ENCODE results near the gene POU2F3.

DNA sequence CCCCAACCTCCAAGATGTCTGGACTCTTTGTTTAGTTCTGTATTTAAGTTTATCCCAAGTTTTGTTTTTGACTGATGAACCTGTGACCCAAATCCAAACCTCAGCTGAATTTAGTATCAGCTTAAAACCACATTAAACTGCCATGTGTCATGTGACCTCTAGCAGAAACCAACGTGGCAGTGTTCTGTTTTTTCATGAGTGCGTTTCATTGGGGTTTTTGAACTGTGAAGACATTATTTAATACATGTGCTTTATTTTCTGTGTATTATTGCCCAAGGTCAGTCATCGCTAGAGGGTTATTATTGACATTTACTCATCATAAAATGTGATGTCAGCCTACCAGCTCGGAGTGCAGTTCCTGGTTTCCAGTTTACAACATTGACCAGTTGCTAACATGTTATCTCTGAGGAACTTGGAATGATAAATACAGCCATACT lies 86.9 kb downstream of the POU2F3 start:
- TF ChIP-seq POLR2A (IDR thresholded peaks at IDR 0.05) = no peak
- TF ChIP-seq, protein P1, sequence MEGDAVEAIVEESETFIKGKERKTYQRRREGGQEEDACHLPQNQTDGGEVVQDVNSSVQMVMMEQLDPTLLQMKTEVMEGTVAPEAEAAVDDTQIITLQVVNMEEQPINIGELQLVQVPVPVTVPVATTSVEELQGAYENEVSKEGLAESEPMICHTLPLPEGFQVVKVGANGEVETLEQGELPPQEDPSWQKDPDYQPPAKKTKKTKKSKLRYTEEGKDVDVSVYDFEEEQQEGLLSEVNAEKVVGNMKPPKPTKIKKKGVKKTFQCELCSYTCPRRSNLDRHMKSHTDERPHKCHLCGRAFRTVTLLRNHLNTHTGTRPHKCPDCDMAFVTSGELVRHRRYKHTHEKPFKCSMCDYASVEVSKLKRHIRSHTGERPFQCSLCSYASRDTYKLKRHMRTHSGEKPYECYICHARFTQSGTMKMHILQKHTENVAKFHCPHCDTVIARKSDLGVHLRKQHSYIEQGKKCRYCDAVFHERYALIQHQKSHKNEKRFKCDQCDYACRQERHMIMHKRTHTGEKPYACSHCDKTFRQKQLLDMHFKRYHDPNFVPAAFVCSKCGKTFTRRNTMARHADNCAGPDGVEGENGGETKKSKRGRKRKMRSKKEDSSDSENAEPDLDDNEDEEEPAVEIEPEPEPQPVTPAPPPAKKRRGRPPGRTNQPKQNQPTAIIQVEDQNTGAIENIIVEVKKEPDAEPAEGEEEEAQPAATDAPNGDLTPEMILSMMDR (IDR thresholded peaks at IDR 0.05) = no peak

All from testis (tissue), 2 donors.